ENCODE measurements around the gene WDR36. TPM values are rescaled to one million over a fixed set of nuclear protein-coding genes. Genes with fewer than 3 reads are reported as not detected.

Gene WDR36
- total RNA-seq, 2 experiments from 2014 or later = 65.1 to 65.6 TPM

DNA sequence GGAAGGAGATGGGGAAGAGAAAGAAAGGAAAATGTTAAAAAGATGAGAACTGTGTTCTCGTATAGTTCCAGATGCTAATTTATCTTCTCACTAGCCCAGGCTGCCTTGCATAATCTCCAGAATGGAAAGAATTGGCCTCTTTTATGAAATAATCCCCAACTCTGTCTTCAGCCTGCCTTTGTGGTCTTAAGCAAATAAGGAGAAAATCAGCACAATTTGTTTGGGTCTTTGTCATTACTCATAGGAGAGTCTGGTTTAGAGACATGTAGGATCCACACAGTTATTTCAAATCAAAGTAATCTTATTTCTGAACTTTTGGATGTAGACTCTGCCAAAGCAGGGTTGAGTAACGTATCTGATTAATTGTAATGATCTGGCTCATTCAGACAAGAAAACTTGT lies 81.3 kb downstream of the WDR36 start:
- ChIA-PET CTCF (interaction anchor here (0.9 kb wide), 1 partner anchor 105 kb away, joined by 3 read pairs; no protein-coding TSS in a partner anchor), POLR2A (no interaction called here)
- no peaks in the 10 kb centered on the region for H3K9me3 Mint-ChIP-seq
- intact Hi-C loops (cut with micrococcal nuclease) = no loop called here
- no peaks in the 10 kb centered on the region for H3K4me1 Mint-ChIP-seq (ENCODE audit: low read depth)
- H3K36me3 Mint-ChIP-seq (ENCODE audit: low read depth) = no peaks in the 10 kb centered on the region
- H3K4me3 Mint-ChIP-seq = no peak overlapping the region
- TF ChIP-seq, protein P1, sequence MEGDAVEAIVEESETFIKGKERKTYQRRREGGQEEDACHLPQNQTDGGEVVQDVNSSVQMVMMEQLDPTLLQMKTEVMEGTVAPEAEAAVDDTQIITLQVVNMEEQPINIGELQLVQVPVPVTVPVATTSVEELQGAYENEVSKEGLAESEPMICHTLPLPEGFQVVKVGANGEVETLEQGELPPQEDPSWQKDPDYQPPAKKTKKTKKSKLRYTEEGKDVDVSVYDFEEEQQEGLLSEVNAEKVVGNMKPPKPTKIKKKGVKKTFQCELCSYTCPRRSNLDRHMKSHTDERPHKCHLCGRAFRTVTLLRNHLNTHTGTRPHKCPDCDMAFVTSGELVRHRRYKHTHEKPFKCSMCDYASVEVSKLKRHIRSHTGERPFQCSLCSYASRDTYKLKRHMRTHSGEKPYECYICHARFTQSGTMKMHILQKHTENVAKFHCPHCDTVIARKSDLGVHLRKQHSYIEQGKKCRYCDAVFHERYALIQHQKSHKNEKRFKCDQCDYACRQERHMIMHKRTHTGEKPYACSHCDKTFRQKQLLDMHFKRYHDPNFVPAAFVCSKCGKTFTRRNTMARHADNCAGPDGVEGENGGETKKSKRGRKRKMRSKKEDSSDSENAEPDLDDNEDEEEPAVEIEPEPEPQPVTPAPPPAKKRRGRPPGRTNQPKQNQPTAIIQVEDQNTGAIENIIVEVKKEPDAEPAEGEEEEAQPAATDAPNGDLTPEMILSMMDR (IDR thresholded peaks at IDR 0.05) = no peak
- no peak for ATAC-seq
- H3K27me3 Mint-ChIP-seq = peaks cover 3% of the 10 kb centered on the region
- no peak for DNase-seq
- H3K27ac Mint-ChIP-seq = no peak overlapping the region

Other genes starting within 250 kb of the WDR36 start
- gene TSLP, start 20.6 kb upstream of the WDR36 start, total RNA-seq = 1 to 10 TPM in 1 of 2 experiments, under 1 TPM in 1; 0.65 to 1.0 TPM
- 10 to 100 TPM; 79.7 to 80.7 TPM for gene CAMK4, start 132.0 kb downstream of the WDR36 start, total RNA-seq